Astrocyte (in vitro differentiated cells and primary cell): ENCODE measurements around the gene NME3. TPM values are rescaled to one million over a fixed set of nuclear protein-coding genes. Genes with fewer than 3 reads are reported as not detected.

Experiments
- DNase-seq: peaks from one replicate; pipeline ENCODE4 v3.0.0-alpha.2; 2010; ENCODE audit warnings: low read depth
- FAIRE-seq: peaks from 2 replicates; lab custom pipeline; 2011; peaks lifted over from hg19 to GRCh38; lab: Jason Lieb, UNC
- H2AFZ ChIP-seq: 2 replicates; pipeline ENCODE4 v1.6.0; 2012; ENCODE audit warnings: low read depth, low read length, inconsistent platforms
- H3K27ac ChIP-seq: 2 replicates; pipeline ENCODE4 v1.5.1; 2011; ENCODE audit warnings: low read depth, low read length, inconsistent platforms
- H3K27me3 ChIP-seq: 2 replicates; pipeline ENCODE4 v1.6.0; 2011; ENCODE audit warnings: low read length, inconsistent platforms; ENCODE audit not compliant: insufficient read depth
- H3K36me3 ChIP-seq: 2 replicates; pipeline ENCODE4 v1.5.1; 2011; ENCODE audit warnings: low read length, inconsistent platforms; ENCODE audit not compliant: insufficient read depth
- H3K4me1 ChIP-seq: 2 replicates; pipeline ENCODE4 v1.5.1; 2011; ENCODE audit warnings: low read length, inconsistent platforms; ENCODE audit not compliant: insufficient read depth
- H3K4me2 ChIP-seq: 2 replicates; pipeline ENCODE4 v1.6.0; 2012; ENCODE audit warnings: low read length, inconsistent platforms
- H3K4me3 ChIP-seq: 2 replicates; pipeline ENCODE4 v1.5.1; 2011; ENCODE audit warnings: low read depth, mild to moderate bottlenecking, low read length, inconsistent platforms; ENCODE audit not compliant: insufficient read depth
- H3K79me2 ChIP-seq: 2 replicates; pipeline ENCODE4 v1.6.0; 2012; ENCODE audit warnings: mild to moderate bottlenecking, low read length, inconsistent platforms; ENCODE audit not compliant: insufficient read depth
- H3K9ac ChIP-seq: 2 replicates; pipeline ENCODE4 v1.6.0; 2012; ENCODE audit warnings: mild to moderate bottlenecking, low read length, inconsistent platforms
- H3K9me3 ChIP-seq: 2 replicates; pipeline ENCODE4 v1.5.1; 2012; ENCODE audit warnings: low read depth, mild to moderate bottlenecking, low read length, inconsistent platforms; ENCODE audit not compliant: insufficient read depth
- H4K20me1 ChIP-seq: 2 replicates; pipeline ENCODE4 v1.6.0; 2012; ENCODE audit warnings: low read length, inconsistent platforms; ENCODE audit not compliant: insufficient read depth
- H3K27ac Mint-ChIP-seq: one replicate; pipeline ENCODE4 v1.8.0; 2021; ENCODE audit warnings: mild to moderate bottlenecking, mixed read lengths; ENCODE audit not compliant: unreplicated experiment
- H3K27me3 Mint-ChIP-seq: one replicate; pipeline ENCODE4 v1.8.0; 2021; ENCODE audit warnings: low read depth, mixed read lengths; ENCODE audit not compliant: unreplicated experiment
- H3K36me3 Mint-ChIP-seq: one replicate; pipeline ENCODE4 v1.8.0; 2021; ENCODE audit warnings: low read depth, mixed read lengths; ENCODE audit not compliant: unreplicated experiment
- H3K4me1 Mint-ChIP-seq: one replicate; pipeline ENCODE4 v1.8.0; 2021; ENCODE audit warnings: low read depth, mixed read lengths; ENCODE audit not compliant: unreplicated experiment
- H3K4me3 Mint-ChIP-seq: one replicate; pipeline ENCODE4 v1.8.0; 2021; ENCODE audit warnings: mild to moderate bottlenecking, moderate library complexity, mixed read lengths; ENCODE audit not compliant: unreplicated experiment
- H3K9me3 Mint-ChIP-seq: one replicate; pipeline ENCODE4 v1.8.0; 2021; ENCODE audit warnings: mild to moderate bottlenecking, mixed read lengths; ENCODE audit not compliant: unreplicated experiment
- CTCF ChIP-seq: IDR thresholded peaks from 2 replicates; pipeline ENCODE4 v1.5.1; 2011; ENCODE audit warnings: low read depth, mild to moderate bottlenecking, inconsistent platforms, low read length, moderate library complexity; ENCODE audit not compliant: insufficient read depth
- EZH2 ChIP-seq: IDR thresholded peaks from 2 replicates; pipeline ENCODE4 v1.6.1; 2012; ENCODE audit warnings: mild to moderate bottlenecking, low read length, inconsistent platforms; ENCODE audit not compliant: insufficient read depth
- total RNA-seq: library from RNA; stranded (reverse); gene quantifications from 2 replicates; pipeline ENCODE4 v1.2.1, GENCODE V29; 2021

Gene NME3
- total RNA-seq, 1 donor from 2014 or later: 36.3 TPM

- no peak overlapping the region for H3K27ac ChIP-seq
- no peak overlapping the region for H3K4me3 Mint-ChIP-seq
These were observed 30.4 kb downstream of the NME3 start for GRCh38 chr16:1740781-1741490.

GRCh38 chr16:1740234-1740633, 31.1 kb downstream of the NME3 start:
- H3K27me3 Mint-ChIP-seq: no peaks in the 10 kb centered on the region
- FAIRE-seq (no peak), DNase-seq (no peak)
- no peak overlapping the region for H3K4me3 ChIP-seq
- no peaks in the 10 kb centered on the region for H3K36me3 Mint-ChIP-seq
- peaks cover 5% of the 10 kb centered on the region for H3K4me1 Mint-ChIP-seq
- no peak overlapping the region for H3K9ac ChIP-seq
- TF ChIP-seq EZH2 (no peak), CTCF (no peak)
- H2AFZ ChIP-seq: no peak overlapping the region
- peaks cover 5% of the 10 kb centered on the region for H3K36me3 ChIP-seq
- H3K4me3 Mint-ChIP-seq: no peak overlapping the region
- no peaks in the 10 kb centered on the region for H3K9me3 Mint-ChIP-seq
- no peak overlapping the region for H3K27ac ChIP-seq
- peaks cover 65% of the 10 kb centered on the region for H4K20me1 ChIP-seq
- H3K4me1 ChIP-seq: peaks cover 9% of the 10 kb centered on the region
- no peak overlapping the region for H3K4me2 ChIP-seq
- H3K27me3 ChIP-seq: no peaks in the 10 kb centered on the region
- peaks cover 30% of the 10 kb centered on the region for H3K79me2 ChIP-seq
- no peak overlapping the region for H3K27ac Mint-ChIP-seq
- peaks cover 18% of the 10 kb centered on the region for H3K9me3 ChIP-seq

More at GRCh38 chr16:1740781-1741490, 30.4 kb downstream of the NME3 start:
- peaks cover 23% of the 10 kb centered on the region for H3K79me2 ChIP-seq
- peaks cover 4% of the 10 kb centered on the region for H3K36me3 ChIP-seq
- no peaks in the 10 kb centered on the region for H3K27me3 ChIP-seq
- FAIRE-seq (no peak), DNase-seq (no peak)
- H3K4me2 ChIP-seq: no peak overlapping the region
- H3K4me3 ChIP-seq: no peak overlapping the region
- Mint-ChIP-seq H3K36me3 (no peaks in the 10 kb centered on the region), H3K27me3 (no peaks in the 10 kb centered on the region), H3K9me3 (no peaks in the 10 kb centered on the region), H3K4me1 (peaks cover 12% of the 10 kb centered on the region), H3K27ac (no peak overlapping the region)
- no peak overlapping the region for H2AFZ ChIP-seq
- H4K20me1 ChIP-seq: peaks cover 58% of the 10 kb centered on the region
- no peak overlapping the region for H3K9ac ChIP-seq
- H3K4me1 ChIP-seq: peaks cover 16% of the 10 kb centered on the region
- peaks cover 12% of the 10 kb centered on the region for H3K9me3 ChIP-seq
- TF ChIP-seq CTCF: no peak
- TF ChIP-seq EZH2: no peak

GRCh38 chr16:1734816-1735215, 36.5 kb downstream of the NME3 start:
- TF ChIP-seq CTCF: no peak
- no peak for TF ChIP-seq EZH2
- Mint-ChIP-seq H3K27me3 (no peaks in the 10 kb centered on the region), H3K9me3 (no peaks in the 10 kb centered on the region), H3K4me3 (no peak overlapping the region), H3K36me3 (peaks cover 8% of the 10 kb centered on the region), H3K27ac (no peak overlapping the region), H3K4me1 (no peaks in the 10 kb centered on the region)
- Histone ChIP-seq H3K27ac (no peak overlapping the region), H3K9me3 (peaks cover 23% of the 10 kb centered on the region), H3K4me1 (no peaks in the 10 kb centered on the region), H3K79me2 (peaks cover 40% of the 10 kb centered on the region), H3K4me3 (no peak overlapping the region), H3K9ac (no peak overlapping the region), H3K36me3 (peaks cover 5% of the 10 kb centered on the region), H3K27me3 (no peaks in the 10 kb centered on the region), H3K4me2 (no peak overlapping the region), H2AFZ (no peak overlapping the region), H4K20me1 (peaks cover 73% of the 10 kb centered on the region)
- FAIRE-seq: no peak
- no peak for DNase-seq
